IgD-negative memory B cell (primary cell): Measurements from ENCODE around the gene KRTAP4-4. TPM values are rescaled to one million over a fixed set of nuclear protein-coding genes. Genes with fewer than 3 reads are reported as not detected.

Source experiments
- polyA plus RNA-seq: library from polyadenylated mRNA; unstranded; fragments of 300-500 nt; fragmentation: Illumina TruSeq; gene quantifications from one replicate; pipeline ENCODE4 v1.2.3, GENCODE V29; 2021

The KRTAP4-4 gene
- polyA plus RNA-seq, 1 donor from 2014 or later: not detected

Other genes starting within 250 kb of the KRTAP4-4 start
- gene KRT23, start 223.1 kb downstream of the KRTAP4-4 start, polyA plus RNA-seq: not detected
- gene KRT39, start 193.8 kb downstream of the KRTAP4-4 start, polyA plus RNA-seq: not detected
- gene KRT40, start 176.4 kb downstream of the KRTAP4-4 start, polyA plus RNA-seq: not detected
- not detected for gene KRTAP3-3, start 166.6 kb downstream of the KRTAP4-4 start, polyA plus RNA-seq
- not detected for gene KRTAP3-2, start 160.8 kb downstream of the KRTAP4-4 start, polyA plus RNA-seq
- not detected for gene KRTAP3-1, start 151.6 kb downstream of the KRTAP4-4 start, polyA plus RNA-seq
- not detected for gene KRTAP1-5, start 133.5 kb downstream of the KRTAP4-4 start, polyA plus RNA-seq
- gene KRTAP1-4, start 130.6 kb downstream of the KRTAP4-4 start, polyA plus RNA-seq: not detected
- gene KRTAP1-3, start 125.9 kb downstream of the KRTAP4-4 start, polyA plus RNA-seq: not detected
- gene KRTAP1-1, start 119.3 kb downstream of the KRTAP4-4 start, polyA plus RNA-seq: not detected
- not detected for gene KRTAP2-1, start 113.4 kb downstream of the KRTAP4-4 start, polyA plus RNA-seq
- not detected for gene KRTAP2-2, start 105.5 kb downstream of the KRTAP4-4 start, polyA plus RNA-seq
- not detected for gene KRTAP2-3, start 100.6 kb downstream of the KRTAP4-4 start, polyA plus RNA-seq
- not detected for gene KRTAP2-4, start 94.9 kb downstream of the KRTAP4-4 start, polyA plus RNA-seq
- not detected for gene KRTAP4-7, start 76.6 kb downstream of the KRTAP4-4 start, polyA plus RNA-seq
- not detected for gene KRTAP4-8, start 62.6 kb downstream of the KRTAP4-4 start, polyA plus RNA-seq
- not detected for gene KRTAP4-16, start 58.5 kb downstream of the KRTAP4-4 start, polyA plus RNA-seq
- not detected for gene KRTAP4-9, start 55.4 kb downstream of the KRTAP4-4 start, polyA plus RNA-seq
- gene KRTAP4-11, start 42.4 kb downstream of the KRTAP4-4 start, polyA plus RNA-seq: not detected
- gene KRTAP4-12, start 36.6 kb downstream of the KRTAP4-4 start, polyA plus RNA-seq: not detected
- gene KRTAP4-6, start 20.2 kb downstream of the KRTAP4-4 start, polyA plus RNA-seq: not detected
- gene KRTAP4-5, start 10.9 kb downstream of the KRTAP4-4 start, polyA plus RNA-seq: not detected
- not detected for gene KRTAP4-3, start 7.5 kb upstream of the KRTAP4-4 start, polyA plus RNA-seq
- not detected for gene KRTAP4-2, start 17.5 kb upstream of the KRTAP4-4 start, polyA plus RNA-seq
- gene KRTAP4-1, start 24.2 kb upstream of the KRTAP4-4 start, polyA plus RNA-seq: not detected
- not detected for gene KRTAP9-1, start 29.1 kb upstream of the KRTAP4-4 start, polyA plus RNA-seq
- gene KRTAP9-2, start 65.9 kb upstream of the KRTAP4-4 start, polyA plus RNA-seq: not detected
- not detected for gene KRTAP9-3, start 71.7 kb upstream of the KRTAP4-4 start, polyA plus RNA-seq
- gene KRTAP9-8, start 77.3 kb upstream of the KRTAP4-4 start, polyA plus RNA-seq: not detected
- gene KRTAP9-4, start 88.9 kb upstream of the KRTAP4-4 start, polyA plus RNA-seq: not detected
- gene KRTAP9-9, start 94.6 kb upstream of the KRTAP4-4 start, polyA plus RNA-seq: not detected
- not detected for gene KRTAP9-6, start 104.6 kb upstream of the KRTAP4-4 start, polyA plus RNA-seq
- not detected for gene KRTAP9-7, start 115.0 kb upstream of the KRTAP4-4 start, polyA plus RNA-seq
- gene KRTAP29-1, start 142.1 kb upstream of the KRTAP4-4 start, polyA plus RNA-seq: not detected
- gene KRTAP16-1, start 148.6 kb upstream of the KRTAP4-4 start, polyA plus RNA-seq: not detected
- not detected for gene KRTAP17-1, start 155.0 kb upstream of the KRTAP4-4 start, polyA plus RNA-seq
- gene KRT33A, start 190.1 kb upstream of the KRTAP4-4 start, polyA plus RNA-seq: not detected
- gene KRT33B, start 209.1 kb upstream of the KRTAP4-4 start, polyA plus RNA-seq: not detected
- not detected for gene KRT34, start 221.6 kb upstream of the KRTAP4-4 start, polyA plus RNA-seq
- gene KRT31, start 236.9 kb upstream of the KRTAP4-4 start, polyA plus RNA-seq: not detected